Mononuclear cell (primary cell): ENCODE data around the gene SGMS1. TPM values are rescaled to one million over a fixed set of nuclear protein-coding genes. Genes with fewer than 3 reads are reported as not detected.
"Not testable (repeated sequence)": the region's sequence is repeated elsewhere in the genome, so short reads cannot be mapped to it uniquely, and the experiment has no call there.

ENCODE experiments used
- H3K27me3 ChIP-seq: 2 replicates; pipeline ENCODE4 v1.6.0; 2011; ENCODE audit warnings: low read length, control low read depth; ENCODE audit not compliant: insufficient read depth
- H3K4me1 ChIP-seq: 2 replicates; pipeline ENCODE4 v1.5.1; 2011; ENCODE audit warnings: mild to moderate bottlenecking, low read length, control low read depth; ENCODE audit not compliant: insufficient read depth
- H3K4me3 ChIP-seq: 2 replicates; pipeline ENCODE4 v1.5.1; 2011; ENCODE audit warnings: mild to moderate bottlenecking, low read length, moderate library complexity
- H3K9me3 ChIP-seq: 2 replicates; pipeline ENCODE4 v1.5.1; 2011; ENCODE audit warnings: low read depth, mild to moderate bottlenecking, control low read depth, low read length
- total RNA-seq: library from RNA; depleted of rRNA; stranded (reverse); fragments of >200 nt; gene quantifications from one replicate; pipeline ENCODE4 v1.2.3, GENCODE V29; 2012

SGMS1 gene
- total RNA-seq, 1 donor: 62.8 TPM

DNA sequence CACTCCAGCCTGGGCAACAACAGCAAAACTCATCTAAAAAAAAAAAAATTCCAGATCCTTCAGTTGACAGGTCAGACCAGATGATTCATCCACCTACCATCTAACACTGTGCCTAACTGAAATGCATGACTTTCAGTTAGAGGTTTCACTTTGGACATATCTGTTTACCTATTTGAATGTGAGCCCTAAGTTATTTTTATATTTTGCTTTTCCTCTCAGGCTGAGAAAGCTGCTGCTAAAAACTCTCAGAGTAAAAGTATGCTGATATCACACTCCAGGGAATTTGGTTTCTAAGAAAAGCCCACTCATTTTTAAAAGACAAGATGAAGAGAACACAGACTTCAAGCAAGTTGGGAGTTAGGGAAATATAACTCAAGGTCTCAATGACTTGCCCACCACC lies 126.0 kb downstream of the SGMS1 start:
- Histone ChIP-seq H3K27me3 (no peaks in the 10 kb centered on the region), H3K9me3 (no peaks in the 10 kb centered on the region), H3K4me3 (no peak overlapping the region), H3K4me1 (peaks cover 6% of the 10 kb centered on the region)

DNA sequence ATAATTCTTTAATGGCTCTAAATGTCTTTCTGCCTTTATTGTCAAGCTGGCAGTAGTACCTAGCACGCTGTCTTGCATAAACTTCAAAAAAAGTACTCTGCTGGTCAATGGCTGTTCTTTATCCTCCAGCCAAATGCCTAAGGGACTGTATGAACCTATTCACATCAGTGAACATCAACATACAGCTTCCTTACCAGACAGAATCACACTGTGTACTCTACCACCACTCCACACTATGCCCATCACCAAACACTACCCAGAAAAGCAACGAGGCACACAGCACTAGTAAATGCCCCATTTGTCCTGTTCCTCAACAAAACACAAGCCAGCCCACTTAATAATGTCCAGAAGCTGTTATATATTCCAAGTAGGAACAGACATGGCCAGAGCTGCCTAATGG lies 127.5 kb downstream of the SGMS1 start:
- no peaks in the 10 kb centered on the region for H3K27me3 ChIP-seq
- H3K4me1 ChIP-seq: no peaks in the 10 kb centered on the region

DNA sequence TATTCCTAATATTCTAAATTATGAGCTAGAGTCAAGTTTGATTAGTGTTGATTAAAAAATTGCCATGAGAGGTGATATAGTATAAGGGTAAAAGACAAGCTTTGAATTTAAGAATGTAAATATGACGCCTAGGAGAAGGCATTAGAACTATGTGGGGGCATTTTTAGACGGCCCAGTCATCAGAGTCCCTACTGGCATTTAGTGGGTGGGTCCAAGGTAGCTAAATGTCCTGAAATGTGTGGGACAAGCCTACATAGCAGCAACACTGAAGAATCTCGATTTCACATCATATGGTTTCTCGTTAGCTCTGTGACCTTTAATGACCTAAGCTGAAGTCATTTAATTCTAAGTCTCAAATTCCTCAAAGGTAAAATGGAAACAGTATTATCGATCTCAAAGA lies 133.5 kb downstream of the SGMS1 start:
- Histone ChIP-seq H3K4me3 (no peak overlapping the region), H3K4me1 (no peaks in the 10 kb centered on the region), H3K9me3 (no peaks in the 10 kb centered on the region), H3K27me3 (no peaks in the 10 kb centered on the region)

More for the DNA sequence above, 127.5 kb downstream of the SGMS1 start:
- H3K9me3 ChIP-seq: no peaks in the 10 kb centered on the region
- H3K4me3 ChIP-seq: no peak overlapping the region

DNA sequence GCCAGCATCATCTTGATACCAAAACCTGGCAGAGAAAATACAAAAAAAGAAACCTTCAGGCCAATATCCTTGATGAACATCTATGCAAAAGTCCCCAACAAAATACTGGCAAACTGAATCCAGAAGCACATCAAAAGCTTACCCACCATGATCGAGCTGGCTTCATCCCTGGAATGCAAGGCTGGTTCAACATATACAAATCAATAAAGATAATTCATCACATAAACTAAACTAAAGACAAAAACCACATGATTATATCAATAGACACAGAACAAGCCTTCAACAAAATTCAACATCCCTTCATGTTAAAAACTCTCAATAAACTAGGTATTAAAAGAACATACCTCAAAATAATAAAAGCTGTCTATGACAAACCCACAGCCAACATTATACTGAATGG lies 139.2 kb downstream of the SGMS1 start:
- not testable (repeated sequence) for H3K4me3 ChIP-seq, H3K27me3 ChIP-seq

DNA sequence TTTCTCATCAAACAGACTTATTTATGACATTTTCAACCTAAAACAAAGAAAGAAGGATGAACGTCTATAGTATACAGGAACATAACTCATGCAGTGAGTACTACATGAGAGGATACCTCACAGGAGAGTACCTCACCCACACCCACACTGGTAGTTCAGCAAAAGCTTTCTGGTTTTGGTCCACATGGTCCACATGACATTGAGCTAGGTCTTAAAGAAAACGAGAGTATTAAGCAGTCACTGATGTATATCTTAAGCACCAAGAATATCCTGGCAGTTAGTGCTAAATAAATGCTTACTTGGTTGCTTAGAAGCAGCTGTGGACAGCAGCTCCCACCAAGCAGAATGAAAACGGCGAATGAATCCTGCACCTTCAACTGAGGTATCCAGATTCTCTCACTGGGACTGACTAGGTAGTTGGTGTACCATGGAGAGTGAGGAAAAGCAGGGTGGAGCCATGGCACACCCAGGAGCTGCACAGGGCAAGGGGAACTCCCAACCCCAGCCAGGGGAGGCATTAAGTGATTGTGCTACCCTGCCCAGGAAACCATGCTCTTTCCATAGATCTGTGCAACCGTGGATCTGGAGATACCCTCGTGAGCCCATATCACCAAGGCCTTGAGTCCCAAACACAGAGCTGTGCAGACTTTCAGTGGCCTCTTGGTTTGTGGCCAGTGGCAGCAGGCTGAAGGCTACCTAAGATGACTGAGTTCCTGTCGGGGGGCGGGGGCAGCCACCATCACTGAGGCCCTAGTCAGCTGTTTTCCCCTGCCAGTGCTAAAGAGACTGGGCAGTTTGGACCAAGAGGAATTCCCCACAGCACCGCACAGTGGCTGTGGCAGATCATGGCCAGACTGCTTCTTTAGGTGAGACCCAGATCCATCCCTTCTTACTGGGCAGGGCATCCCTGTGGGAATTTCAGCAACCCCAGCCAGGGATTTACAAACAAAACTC lies 143.4 kb downstream of the SGMS1 start:
- Histone ChIP-seq H3K4me3 (no peak overlapping the region), H3K4me1 (peaks cover 3% of the 10 kb centered on the region), H3K27me3 (no peaks in the 10 kb centered on the region), H3K9me3 (peaks cover 16% of the 10 kb centered on the region)

More for the DNA sequence above, 139.2 kb downstream of the SGMS1 start:
- H3K4me1 ChIP-seq: not testable (repeated sequence)
- H3K9me3 ChIP-seq: peaks cover 16% of the 10 kb centered on the region

DNA sequence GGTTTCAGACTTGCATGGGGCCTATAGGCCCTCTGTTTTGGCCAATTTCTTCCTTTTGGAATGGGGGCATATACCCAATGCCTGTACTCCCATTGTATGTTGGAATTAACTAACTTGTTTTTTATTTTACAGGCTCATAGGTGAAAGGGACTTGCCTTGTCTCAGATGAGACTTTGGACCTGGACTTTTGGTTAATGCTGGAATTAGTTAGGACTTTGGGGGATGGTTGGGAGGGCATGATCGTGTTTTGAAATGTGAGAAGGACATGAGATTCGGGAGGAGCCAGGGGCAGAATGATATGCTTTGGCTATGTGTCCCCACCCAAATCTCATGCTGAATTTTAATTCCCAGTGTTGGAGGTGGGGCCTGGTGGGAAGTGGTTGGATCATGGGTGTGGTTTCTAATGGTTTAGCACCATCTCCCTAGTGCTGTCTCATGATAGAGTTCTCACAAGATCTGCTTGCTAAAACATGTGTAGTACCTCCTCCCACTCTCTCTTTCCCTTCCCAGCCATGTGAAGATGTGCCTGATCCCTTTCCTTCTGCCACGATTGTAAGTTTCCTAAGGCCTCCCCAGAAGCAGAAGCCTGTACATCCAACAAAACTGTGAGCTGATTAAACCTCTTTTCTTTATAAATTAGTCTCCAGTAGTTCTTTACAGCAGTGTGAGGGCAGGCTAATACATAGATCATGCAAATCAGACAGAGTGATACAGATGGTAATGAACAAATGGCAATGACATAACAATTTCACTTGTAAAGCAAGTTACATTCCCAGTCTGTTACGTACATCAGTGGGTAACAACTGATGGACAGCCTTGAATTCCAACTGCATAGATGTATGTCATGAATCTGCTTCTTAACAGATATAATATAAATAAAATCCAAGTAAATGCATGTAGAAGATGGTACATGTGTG lies 146.2 kb downstream of the SGMS1 start:
- H3K27me3 ChIP-seq: no peaks in the 10 kb centered on the region
- H3K4me3 ChIP-seq: no peak overlapping the region
- H3K9me3 ChIP-seq: no peaks in the 10 kb centered on the region
- H3K4me1 ChIP-seq: peaks cover 3% of the 10 kb centered on the region

DNA sequence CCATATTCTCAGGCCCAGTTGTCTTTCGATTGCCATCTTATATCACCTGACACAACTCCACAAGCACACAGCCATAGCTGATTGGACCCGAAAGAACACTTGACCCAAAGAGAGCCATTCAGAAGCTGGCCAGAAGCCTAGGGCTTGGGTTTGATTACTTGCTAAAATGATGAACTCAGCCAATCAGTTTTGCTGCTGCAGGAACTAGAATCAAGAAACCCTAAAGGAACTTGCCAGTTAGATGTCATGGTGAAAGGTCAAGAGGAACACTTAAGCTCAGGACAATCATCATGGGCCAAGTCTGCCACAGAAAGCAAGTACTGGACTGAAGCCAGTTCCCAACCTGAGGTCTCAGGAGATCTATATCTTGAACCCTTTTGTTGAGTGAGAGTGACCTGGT lies 150.0 kb downstream of the SGMS1 start:
- Histone ChIP-seq H3K4me1 (peaks cover 16% of the 10 kb centered on the region), H3K4me3 (no peak overlapping the region), H3K27me3 (no peaks in the 10 kb centered on the region)

DNA sequence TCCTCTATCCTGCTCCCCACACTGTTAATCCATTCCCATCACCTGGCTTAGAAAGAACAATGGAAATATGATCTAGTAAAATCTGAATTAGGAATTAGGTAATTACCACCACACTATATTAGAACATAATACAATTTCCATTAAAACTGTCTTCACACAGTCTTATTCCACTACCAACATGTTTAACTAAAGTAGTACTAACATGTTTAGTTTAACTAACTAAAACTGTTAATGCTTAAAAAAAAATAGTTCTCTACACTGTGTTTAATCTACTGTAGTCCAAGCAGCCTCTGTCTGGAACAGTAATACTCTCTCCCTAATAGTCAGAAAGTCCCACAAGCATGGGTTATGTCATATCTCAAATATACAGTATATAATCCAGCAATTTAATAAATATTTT lies 150.8 kb downstream of the SGMS1 start:
- H3K4me3 ChIP-seq: no peak overlapping the region
- no peaks in the 10 kb centered on the region for H3K27me3 ChIP-seq
- peaks cover 16% of the 10 kb centered on the region for H3K4me1 ChIP-seq
- no peaks in the 10 kb centered on the region for H3K9me3 ChIP-seq

More for the DNA sequence above, 150.0 kb downstream of the SGMS1 start:
- no peaks in the 10 kb centered on the region for H3K9me3 ChIP-seq

DNA sequence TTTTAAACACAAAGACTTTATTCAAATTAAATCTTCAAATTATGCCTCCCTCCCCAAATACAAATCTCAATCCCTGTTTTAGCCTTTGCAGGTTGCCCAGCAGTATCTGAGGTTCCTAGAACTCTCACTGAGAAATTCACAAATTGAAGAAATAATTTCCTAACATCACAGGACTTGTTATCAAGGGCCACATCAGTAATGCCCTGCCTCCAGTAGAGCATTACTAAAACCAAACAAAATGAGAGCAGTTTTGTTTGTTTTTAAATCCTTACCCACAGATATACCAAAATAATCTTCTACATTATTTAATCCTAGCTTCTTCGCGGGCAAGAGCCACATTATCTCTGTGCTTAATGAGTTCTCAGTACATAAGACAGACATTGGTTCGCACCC lies 152.2 kb downstream of the SGMS1 start:
- H3K27me3 ChIP-seq: no peaks in the 10 kb centered on the region
- H3K4me3 ChIP-seq: no peak overlapping the region
- H3K9me3 ChIP-seq: no peaks in the 10 kb centered on the region
- peaks cover 15% of the 10 kb centered on the region for H3K4me1 ChIP-seq

DNA sequence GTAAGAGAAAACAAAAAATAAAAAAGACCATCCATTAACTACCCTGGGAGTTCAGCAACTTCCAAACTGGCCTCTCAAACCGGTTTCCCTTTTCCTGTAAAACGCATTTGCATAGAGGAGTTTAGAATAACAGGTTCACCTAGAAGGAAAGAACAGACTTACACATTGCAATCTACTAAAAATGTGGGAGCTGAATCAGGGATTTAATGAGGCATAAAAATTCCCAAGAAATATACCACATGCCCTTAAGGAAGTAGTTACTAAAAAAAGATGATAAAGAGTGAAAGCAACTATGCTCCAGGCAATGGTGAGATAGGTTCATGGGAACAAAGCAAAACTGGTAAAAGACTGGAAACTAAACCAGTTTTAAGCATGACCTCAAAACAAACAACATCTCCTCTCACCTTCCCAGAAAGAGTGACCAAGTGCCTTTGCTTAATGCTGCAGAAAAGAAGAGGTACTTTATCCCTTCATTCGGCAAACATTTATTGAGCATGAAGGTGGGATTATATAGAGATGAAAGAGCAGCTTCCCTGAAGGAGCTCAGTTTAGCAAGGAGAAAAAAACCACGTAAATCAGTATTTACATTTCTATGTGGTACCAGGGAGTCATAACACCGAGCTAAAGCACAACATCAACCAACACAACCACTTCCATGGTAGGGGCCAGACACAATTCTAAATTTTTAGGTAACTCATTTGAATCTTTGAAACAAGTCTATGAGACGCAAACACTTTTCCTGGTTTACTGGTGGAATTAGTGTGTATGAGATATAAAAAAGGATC lies 152.8 kb downstream of the SGMS1 start:
- H3K9me3 ChIP-seq: no peaks in the 10 kb centered on the region
- H3K4me3 ChIP-seq: no peak overlapping the region
- peaks cover 13% of the 10 kb centered on the region for H3K4me1 ChIP-seq
- H3K27me3 ChIP-seq: no peaks in the 10 kb centered on the region

DNA sequence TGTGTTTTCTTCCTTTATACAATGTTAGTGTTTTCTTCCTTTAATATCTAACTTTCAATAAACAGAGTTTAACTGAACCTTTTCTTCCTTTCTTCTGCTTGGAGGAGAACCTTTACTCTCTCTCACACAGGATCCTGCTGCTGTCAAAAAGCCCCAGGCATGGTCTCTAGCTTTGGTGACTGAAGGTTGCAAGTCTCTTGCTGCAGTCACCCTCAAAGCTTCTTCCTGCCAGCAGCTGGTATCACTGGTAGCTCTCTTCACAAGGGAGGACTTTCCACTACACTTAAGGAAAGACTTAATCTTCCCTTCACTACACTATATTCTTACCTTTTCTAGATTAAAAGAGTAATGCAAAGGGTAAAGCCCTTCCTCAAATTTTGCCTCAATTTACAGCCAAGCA lies 153.4 kb downstream of the SGMS1 start:
- H3K9me3 ChIP-seq: no peaks in the 10 kb centered on the region
- no peaks in the 10 kb centered on the region for H3K27me3 ChIP-seq
- peaks cover 13% of the 10 kb centered on the region for H3K4me1 ChIP-seq
- H3K4me3 ChIP-seq: no peak overlapping the region

DNA sequence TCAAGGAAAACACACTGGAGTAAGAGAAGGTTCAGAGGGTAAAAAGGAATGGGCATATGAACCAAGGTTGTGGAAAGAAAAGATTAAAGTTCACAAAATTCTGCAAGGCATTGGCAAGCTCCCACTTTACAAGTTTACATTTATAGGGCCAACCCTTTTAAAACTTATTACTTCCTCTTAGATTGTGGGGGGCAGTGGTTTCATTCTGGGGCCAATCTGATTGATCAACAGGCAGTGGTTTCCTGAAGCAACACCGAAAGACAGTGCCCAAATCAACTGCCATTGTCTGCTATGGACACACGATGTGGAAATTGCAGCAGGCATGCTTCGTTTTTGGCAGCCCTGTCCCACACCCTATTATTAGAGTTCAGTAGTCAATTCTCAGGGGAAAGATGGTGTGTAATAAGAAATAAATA lies 154.0 kb downstream of the SGMS1 start:
- peaks cover 16% of the 10 kb centered on the region for H3K4me1 ChIP-seq
- H3K9me3 ChIP-seq: no peaks in the 10 kb centered on the region
- H3K27me3 ChIP-seq: no peaks in the 10 kb centered on the region
- H3K4me3 ChIP-seq: no peak overlapping the region

DNA sequence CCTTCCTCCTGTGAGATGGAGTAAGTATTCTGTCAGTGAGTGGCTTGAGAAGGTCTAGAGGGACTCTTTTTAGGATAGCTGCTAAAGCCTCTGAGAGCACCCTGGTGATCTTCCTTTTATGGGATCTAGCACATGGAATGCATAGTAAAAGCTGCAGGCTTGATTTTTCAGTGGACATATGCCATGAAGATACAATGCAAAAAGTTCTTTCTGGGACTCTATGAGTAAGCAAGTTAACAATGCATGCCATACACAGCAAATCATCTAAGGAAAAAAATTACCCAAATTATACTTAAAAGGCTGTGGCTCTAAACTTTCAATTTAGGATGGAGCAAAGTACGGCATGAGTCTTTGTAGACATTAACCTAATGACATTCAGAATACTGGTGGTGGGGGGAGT lies 154.5 kb downstream of the SGMS1 start:
- no peaks in the 10 kb centered on the region for H3K9me3 ChIP-seq
- H3K4me1 ChIP-seq: peaks cover 21% of the 10 kb centered on the region
- H3K4me3 ChIP-seq: no peak overlapping the region
- no peaks in the 10 kb centered on the region for H3K27me3 ChIP-seq

DNA sequence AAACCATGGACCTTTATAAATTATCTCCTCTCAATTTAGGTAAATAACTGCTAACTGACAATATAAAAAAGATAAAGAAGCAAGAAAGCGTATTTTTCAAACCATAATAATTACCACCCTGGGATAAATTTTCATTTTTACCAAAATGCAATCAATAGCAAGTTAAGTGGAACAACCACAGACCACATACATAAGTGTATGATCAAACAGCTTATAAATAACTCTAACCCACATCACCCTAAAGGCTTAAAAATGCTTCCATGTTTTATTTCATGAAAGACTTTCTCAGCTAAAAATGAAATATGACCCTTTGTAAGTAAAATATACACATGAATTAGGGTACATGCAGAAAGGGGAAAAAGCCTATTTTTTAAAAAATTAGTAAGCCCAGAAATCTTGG lies 156.5 kb downstream of the SGMS1 start:
- Histone ChIP-seq H3K27me3 (no peaks in the 10 kb centered on the region), H3K4me1 (peaks cover 35% of the 10 kb centered on the region), H3K9me3 (no peaks in the 10 kb centered on the region), H3K4me3 (no peak overlapping the region)
